C4-2B (cell line): ENCODE results near the gene ANXA11.

Experiments
- CTCF ChIP-seq: fragments of 450-650 bp; conservative IDR thresholded peaks from 2 replicates; pipeline ENCODE4 v1.5.1; 2017; ENCODE audit warnings: mild to moderate bottlenecking
- ZFX ChIP-seq: fragments of 450-650 bp; IDR thresholded peaks from 2 replicates; pipeline ENCODE4 v1.6.1; 2017

DNA sequence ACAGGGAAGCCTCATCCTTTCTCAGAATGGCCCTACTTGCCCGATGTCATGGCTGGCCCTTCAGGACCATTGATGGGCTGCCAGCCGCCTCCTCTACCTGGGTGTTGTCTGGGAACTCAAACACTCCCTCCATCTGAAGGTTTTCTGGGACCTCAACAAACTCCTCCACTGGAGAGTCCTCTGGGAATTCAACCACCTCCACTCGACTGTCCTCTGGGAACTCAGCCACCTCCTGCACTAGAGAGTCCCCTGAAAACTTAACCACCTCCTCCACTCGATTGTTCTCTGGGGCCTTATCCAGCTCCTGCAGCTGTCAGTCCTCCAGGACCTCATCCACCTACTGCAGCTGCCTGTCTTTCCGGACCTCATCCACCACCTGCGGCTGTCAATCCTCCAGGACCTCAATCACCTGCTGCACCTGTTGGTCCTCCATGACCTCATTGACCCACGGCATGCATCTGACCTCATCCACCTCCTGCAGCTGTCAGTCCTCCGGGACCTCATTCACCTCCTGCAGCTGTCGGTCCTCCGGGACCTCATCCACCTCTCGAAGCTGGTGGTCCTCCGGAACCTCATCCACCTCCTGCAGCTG is 47.1 kb upstream of the ANXA11 start:
- TF ChIP-seq CTCF (no peak), ZFX (no peak)
